ENCODE data around the gene NLRP1.

Gene NLRP1

DNA sequence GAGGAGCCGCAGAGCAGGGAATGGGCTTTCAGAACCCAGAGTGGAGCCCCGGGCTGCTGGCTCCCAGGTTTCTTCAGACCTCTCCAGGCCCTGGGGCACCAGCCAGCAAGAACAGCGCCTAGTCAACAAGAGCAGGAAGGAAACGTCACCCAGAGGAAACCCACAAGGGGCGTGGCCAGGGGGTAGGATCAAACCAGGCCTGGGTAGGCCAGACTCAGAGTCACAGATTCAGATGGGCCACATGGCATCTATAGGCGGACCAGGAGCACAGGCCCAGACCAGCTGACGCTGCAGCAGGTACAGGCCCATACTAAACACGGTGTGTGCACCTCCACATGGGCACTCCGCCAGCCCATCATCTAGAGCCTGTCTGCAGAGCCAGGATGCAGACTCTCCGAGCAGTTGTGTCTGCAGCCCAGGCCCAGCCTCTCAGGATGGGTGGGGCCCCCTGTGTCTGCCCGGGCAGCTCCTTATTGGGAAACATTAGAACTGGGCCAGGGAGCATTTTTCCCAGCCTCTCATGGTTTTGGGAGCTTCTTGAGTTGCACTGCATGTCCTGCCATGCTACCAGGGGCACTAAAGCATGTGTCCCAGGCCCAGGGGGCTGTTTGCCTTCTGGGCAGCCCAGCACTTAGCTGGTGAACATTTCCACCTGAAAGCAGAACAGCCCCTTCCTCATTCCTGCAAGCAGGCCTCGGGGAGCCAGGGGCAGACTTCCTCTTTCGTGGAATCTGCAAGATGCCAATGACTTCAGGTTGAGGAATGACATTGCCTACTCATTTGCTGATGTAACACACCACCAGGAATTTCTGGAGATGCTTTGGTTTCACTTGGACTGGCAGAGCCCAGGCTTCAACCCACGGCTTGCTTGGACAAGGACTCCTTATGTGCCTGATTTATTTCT lies at the start of gene NLRP1:
Gene NLRP1 (minus strand): TSS at position 127 of the 904 bp plus-strand sequence. CDS start 552 bp downstream, outside the sequence.
- no peak for DNase-seq (ENCODE audit: low spot score)

DNA sequence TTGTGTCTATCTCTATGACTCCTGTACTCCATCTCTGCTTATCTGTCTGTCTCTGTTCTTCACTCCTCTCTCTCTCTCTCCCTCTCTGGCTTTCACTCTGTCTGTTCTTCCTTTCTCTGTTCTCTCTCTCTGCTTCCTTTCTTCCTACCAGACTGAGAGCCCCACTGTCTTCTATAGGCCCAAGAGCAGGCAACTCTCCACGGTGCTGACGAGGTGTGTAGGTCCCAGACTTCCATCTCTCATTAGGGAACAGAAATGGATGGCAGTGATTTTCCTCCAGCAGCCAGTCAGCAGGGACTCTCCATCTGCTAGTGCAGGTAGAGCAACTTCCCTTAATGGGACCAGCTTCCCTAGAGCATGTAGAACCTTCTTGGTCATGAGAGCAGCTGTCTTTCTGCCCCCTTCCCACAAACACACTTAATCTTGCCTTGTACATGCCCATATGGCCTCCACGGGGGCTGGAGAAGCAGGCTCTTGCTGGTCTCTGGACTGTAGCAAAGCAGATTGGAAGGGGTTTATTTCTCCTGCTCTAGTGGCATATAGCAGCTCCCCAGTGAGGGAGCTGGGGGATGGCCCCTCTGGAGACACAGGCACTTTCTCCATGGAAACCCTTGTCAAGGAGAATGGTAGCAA lies 47.8 kb upstream of the NLRP1 start:
- DNase-seq (ENCODE audit: low spot score) = no peak

DNA sequence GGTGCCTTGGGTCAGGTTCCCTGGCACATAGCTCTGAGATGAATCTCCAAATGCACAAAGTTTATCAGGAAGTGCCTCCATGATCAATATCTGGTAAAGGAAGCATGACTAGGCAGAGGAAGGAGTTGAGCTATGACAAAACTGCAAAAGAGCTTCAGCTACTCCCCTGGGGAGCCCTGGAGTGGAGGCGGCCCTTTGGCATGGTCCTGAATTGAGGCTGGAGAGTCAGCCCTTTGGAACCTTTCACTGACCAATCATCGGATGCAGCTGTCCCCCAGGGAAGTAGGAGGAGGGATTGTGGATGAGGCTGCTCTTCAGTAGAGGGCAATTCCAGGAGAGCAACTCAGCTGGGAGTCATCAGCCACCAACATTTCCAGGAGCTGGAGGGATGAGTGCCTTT lies 46.1 kb upstream of the NLRP1 start:
- DNase-seq (ENCODE audit: low spot score) = no peak

DNA sequence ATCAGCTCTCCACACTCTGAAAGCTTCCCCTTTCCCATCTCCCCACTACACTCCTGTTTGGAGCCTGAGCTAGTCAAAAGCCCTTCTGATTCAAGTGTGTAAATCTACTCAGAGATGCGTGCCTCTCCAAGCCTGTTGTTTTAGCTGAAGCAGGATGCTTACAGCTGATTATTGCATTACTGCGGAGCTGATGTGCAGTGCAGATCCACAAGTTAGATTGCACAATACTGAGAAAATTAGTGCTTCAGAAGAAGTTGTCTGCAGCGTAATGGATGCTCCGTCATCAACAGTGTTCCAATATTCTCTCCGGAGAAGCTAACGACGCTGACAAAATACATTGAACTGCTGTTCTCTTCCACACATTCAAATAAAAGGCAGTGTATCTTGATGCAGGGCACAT lies 44.8 kb upstream of the NLRP1 start:
- no peak for DNase-seq (ENCODE audit: low spot score)

DNA sequence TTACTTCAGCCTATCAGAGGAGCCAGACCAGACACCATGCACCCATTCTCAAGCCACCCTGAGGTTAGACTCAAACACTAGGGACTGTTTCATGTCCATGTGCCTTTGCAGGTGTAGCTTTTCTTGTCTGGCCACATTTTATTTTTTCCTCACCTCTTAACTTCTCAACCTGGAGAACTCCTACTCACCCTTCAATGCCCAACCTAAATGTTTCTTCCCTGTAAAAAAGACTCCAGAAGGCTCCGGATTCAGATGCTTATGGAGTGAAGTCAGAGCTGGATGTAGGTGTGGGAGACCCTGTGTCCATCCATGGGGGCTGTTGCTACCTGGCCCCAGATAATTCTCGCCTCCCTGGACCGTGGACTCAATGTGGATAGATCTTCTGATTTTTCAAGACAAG lies 44.0 kb upstream of the NLRP1 start:
- DNase-seq (ENCODE audit: low spot score) = no peak

DNA sequence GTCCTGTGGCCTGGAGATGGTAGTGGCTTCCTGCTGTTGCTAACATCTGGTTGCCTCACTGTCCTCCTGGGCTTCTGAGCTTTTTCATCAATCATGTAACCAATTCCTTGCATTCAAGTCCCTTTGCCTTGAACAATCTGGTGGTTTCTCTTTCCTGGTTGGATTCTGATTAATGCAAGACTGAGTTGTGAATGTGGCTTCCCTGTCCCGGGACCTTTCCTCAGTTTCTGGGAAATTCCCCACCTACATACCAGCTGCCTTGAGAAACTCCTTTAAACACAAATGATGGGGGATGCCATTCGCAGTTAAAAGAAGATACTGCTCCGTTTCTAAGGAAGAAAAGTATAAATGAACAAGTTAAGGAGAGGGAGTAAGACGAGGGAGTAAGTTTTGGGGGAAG lies 39.9 kb upstream of the NLRP1 start:
- DNase-seq (ENCODE audit: low spot score) = no peak

DNA sequence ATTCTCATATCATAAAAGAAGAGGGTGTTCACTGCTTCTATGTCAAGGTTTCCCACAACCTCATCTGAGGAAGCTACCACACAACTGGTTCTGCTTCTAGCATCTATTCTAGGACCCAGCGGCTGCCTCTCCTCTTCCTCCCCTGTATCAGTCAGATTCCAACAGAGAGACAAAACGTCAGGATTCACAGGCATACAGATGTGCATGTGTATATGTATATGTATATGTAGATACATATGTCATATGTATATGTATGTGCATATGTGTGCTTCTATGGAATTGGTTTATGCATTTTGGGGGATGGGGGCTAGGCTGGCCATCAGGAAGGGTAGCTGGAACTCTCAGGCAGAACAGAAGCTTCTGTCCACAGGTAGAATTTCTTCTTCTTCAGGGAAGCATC lies 37.4 kb upstream of the NLRP1 start:
- no peak for DNase-seq (ENCODE audit: low spot score)

DNA sequence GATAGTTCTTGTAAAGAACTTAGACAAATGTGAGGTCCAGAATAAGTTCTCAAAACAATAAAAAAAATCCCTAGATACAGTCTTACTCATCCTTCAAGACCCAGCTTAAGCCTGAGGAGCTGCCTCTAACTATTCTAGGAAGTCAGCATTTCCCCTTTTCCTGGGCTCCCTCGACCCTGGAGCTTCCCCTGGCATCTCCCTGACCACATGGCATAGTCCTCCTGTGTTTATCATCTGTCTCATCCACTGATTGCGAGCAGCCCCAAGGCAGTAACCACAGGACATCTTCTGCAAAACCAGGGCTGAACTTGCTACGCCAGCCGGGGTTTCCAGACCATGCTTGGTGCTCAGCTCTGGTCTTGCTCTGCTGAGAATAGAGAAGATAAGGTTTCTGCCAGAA lies 36.7 kb upstream of the NLRP1 start:
- DNase-seq (ENCODE audit: low spot score) = no peak

DNA sequence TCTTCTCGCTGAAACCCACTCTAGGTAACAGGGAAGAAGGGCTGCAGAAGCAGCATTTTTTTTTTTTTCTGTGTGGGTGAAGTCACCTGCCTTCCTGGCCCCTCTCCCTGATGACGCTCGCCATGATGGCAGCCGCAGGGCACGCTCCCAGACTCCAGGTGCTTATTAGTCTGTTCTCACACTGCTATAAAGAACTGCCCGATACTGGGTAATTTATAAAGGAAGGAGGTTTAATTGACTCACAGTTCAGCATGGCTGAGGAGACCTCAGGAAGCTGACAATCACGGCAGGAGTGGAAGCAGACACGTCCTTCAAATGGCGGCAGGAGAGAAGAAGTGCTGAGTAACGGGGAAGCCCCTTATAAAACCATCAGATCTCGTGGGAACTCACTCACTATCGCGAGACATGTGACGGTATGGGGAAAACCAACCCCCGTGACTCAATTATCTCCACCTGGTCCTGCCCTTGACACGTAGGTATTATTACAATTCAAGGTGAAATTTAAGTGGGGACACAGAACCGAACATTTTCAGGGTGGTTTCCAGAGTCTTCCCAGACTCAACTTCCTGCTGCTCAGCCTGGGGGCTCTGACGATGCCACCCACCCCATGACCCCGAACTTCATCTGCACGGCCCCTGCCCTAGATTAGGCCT lies 34.9 kb upstream of the NLRP1 start:
- no peak for DNase-seq (ENCODE audit: low spot score)

DNA sequence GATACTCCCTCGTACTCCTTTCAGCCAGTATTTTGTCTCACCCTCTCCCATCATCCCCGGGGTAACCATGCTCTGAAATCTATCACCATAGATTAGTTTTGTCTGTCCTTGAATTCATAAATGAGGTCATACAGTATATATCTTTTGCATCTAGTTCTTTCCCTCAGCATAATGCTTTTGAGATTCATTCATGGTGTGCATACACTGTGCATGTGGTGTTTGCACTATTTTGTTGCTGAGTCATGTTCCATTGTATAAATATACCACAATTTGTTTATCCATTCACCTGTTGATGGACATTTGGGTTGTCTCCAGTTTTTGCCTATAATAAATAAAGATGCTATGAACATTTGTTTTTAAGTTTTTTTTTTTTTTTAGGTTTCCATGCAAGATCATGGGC lies 34.2 kb upstream of the NLRP1 start:
- no peak for DNase-seq (ENCODE audit: low spot score)

DNA sequence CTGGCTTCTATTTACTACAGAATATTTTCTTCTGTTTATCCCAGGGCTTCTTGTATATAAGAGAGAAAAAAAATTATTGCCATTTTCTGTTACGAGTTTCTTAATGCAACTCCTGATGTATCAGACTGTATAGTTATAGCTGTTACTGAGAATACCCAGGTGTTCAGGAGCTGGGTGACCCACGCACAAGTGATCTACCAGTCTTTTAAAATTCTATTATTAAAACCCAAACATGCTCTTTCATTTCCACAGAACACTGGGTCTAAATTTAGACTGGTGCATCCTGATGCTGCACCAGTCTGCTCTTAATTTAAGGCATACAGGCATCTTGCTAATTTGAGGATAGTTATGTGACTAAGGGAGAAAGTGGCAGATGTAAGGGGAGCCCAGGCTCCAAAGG lies 31.2 kb upstream of the NLRP1 start:
- DNase-seq (ENCODE audit: low spot score) = no peak

DNA sequence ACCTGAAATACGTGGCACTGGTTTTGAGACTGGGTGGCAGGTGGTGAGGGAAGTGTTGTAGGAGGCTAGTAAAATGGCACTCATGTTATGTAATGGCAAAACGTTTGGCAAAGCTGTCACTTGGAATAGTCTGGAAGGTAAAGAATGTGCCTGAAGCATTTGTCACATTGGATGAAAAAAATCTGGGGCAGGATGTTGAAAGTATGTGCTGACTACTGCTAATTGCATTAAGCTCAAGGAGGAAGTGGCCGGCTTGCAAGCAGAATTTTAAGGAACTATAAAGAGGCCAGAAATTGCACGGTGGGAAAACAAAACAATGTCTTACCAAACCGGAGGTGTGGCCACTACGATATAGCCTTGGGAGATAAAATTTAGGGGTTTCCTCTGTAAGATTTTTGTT lies 26.6 kb upstream of the NLRP1 start:
- DNase-seq (ENCODE audit: low spot score) = no peak

DNA sequence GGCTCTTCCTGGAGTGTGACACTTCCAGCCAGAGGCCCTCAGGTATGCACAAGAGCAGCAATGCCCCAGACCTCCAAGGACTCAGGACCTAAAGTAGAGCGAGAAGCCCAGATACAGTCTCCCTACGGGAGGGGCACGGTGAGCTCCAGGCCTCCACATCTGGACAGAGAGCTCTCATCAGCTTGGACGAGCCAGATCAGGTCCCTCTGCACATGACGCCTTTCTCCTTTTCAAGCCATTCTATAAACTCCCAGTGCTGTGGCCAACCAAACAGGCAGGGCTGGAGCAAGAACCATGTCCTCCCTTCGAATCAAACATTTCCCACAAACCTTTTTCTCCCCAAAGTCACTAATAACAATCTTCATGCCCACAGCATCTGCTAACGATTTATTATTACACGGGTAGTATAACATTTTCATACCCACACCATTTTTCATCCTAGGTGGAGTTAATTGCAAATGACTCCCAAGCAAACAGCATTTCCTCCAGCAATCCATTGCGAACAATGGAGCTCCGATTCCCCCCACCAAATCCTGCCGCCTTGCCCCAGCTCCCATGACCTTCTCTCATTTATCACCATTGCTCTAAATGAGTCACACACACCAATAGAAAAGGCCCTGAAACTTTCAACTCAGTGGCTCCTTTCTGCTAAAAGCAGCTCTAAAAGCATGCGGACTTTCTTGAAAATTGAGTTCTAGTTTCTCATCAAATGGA lies 24.2 kb upstream of the NLRP1 start:
- DNase-seq (ENCODE audit: low spot score) = no peak

DNA sequence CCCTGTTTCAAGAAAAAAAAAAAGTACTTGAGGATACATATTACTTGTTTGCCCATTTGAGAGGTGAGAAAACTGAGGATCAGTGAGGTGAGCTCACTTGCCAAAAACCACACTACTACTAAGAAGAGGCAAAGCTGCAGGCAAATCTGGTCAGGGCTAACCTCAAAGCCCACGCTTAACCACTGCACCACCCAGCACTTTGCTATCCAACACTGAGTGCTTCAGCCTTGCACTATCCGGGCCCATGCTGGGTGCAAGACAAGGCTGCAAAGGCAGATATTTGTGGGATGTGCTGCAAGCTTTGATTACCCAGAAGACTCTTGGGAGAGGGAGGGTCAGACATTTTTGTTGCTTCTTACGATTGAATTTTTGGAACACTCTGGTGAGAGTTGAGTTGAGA lies 23.6 kb upstream of the NLRP1 start:
- no peak for DNase-seq (ENCODE audit: low spot score)

DNA sequence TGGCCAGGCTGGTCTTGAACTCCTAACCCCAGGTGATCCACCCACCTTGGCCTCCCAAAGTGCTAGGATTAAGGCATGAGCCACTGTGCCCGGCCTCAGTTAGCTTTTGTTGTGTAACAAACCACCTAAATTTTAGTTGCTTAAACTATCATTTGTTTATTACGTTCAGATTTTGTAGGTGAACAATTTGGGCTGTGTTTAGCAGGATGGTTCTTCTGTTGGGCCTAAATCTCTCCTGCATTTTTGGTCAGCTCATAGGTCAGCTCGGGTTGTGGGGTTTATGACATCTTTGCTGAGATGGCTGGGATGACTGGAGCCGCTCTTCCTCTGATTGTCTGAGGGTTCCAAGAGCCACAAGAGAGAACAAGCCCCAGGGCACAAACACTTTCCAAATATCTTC lies 21.1 kb upstream of the NLRP1 start:
- no peak for DNase-seq (ENCODE audit: low spot score)

DNA sequence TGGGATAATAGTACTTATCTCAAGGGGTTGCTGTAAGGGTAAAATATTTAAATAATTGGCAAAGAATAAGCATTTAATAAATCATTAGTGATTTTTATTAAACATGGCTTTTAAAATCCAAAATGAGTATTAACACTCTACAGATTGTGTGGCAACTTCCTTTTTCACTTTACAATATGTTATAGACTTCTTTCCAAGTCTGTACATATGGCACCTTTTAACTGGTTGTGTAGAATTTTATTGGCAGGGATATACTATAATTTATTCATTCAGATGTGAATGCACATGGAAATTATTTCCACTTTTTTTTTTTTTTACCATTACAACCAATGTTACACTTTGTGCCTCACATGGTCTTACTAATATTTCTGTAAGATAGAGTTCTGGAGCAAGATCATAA lies 15.7 kb upstream of the NLRP1 start:
- DNase-seq (ENCODE audit: low spot score) = no peak

DNA sequence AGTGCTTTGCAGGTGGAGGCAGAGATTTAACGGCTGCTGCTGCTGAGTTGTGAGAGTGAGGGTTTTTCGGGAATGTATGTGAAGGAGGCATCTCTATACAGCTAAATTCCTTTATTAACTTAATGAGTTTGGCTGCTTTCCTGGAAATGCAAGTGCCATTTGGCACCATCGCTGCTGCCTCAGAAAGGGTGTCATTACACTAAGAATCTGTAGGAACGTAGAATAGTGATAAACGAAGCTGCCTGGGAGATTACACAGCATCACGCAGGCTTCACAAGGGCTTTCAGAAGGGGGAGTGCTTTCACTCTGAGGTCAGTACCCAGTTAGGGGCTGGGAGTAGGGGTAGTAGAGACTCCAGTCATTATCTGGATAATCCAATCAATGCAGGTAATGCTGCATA lies 14.1 kb upstream of the NLRP1 start:
- no peak for DNase-seq (ENCODE audit: low spot score)

DNA sequence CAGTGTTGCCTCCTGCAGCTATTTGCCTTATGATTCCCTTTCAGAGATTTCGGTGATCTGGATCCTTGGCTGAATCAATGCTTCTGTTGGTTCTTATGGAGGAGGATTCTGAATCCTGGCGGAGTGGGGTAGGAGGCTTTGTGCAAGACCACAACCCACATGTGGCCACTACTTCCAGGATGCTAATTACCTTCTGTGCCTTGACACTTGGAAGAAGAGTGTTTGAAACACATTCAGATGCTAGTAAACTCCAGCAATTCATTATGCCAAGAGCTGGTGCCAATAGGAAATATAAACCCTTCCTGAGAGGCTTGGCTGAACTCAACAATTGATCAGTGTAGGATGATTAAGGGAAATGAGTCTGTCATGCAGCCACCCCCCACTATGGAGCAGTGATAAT lies 12.1 kb upstream of the NLRP1 start:
- no peak for DNase-seq (ENCODE audit: low spot score)

DNA sequence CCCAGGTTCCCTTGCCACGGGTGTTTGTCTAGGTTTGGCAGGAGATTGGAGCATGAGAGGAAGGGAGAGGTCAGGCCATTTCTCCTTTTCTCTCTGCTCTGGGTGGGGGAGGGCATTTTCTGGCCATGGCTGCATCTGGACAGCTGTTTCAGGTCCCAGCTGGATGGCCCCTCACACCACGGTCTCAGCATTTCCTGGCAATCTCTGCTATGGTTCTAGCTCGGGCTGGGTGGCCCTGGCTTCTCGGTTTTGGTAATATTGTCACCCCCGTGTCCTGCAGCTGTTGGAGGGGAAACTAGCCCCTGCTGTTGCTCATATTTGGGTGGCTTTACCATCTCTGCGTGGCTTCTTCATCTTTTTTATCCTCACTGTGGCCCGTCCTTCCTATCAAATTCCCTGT lies 11.5 kb upstream of the NLRP1 start:
- DNase-seq (ENCODE audit: low spot score) = no peak

DNA sequence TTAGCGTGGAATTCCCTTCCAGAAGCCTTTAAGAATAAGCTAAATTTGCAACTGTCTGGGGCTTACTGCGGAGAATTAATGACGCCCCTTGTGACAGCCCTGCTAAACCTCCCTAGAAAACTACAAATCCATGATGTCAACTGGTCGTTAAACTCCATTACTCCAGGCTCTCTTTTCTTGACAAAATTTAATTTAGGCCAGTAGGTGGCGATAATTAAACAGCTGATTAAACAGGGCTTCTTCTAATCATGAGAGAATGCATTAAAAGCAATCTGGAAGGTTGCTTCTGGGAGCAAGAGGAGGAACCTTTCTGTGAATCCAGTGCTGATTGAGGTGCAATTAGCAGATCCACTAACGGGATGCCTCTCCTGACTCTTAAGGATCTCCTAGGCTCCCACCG lies 8.1 kb upstream of the NLRP1 start:
- DNase-seq (ENCODE audit: low spot score) = no peak

DNA sequence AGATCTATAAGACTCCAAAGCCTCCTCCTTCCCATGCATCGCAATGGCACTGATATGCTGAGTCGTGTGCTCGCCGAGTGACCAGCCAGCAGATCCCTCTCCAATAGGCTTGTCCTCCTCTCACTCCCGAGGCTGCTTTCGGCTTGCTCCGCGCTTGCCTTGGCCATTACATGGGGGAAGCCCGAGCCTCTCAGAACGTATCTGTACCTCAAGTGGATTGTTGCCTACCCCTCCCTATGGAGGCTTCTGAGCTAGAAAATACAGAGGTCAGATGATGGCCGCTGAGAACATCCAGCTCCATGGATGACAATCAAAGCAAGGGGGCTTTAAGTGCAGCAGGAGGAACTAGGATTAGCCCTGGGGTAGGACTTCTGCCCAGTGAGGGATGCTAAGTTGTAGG lies 7.7 kb upstream of the NLRP1 start:
- no peak for DNase-seq (ENCODE audit: low spot score)

DNA sequence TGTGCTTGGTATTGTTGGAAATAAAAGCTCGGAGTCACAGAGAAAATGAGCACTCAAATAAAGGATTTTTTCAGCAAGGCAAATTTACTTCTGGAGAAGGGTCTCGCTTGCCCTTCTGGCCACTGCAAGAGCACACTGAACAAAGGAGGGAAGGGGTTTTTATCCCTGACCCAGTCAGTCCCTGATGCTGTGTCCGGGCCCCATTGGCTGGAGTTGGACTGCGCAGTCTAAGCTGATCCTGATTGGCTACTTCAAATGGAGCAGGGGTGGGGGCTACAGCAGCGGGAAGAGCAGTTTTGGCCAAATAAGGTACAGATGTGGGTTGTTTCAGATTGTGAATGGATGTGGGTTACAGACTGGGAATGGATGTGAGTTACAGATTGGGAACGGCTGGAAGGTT lies 4.3 kb upstream of the NLRP1 start:
- DNase-seq (ENCODE audit: low spot score) = no peak
